RWPE2 (cell line): ENCODE measurements around the gene KLK11.

Experiments used
- ATAC-seq: fragments of 200-7000 bp; cut with Tn5 transposase; 3 replicates; pipeline ENCODE4 v1.9.1; 2021; ENCODE audit warnings: low read depth
- DNase-seq: peaks from one replicate; pipeline ENCODE4 v3.0.0-alpha.2; 2020; ENCODE audit warnings: low spot score
- H3K27ac ChIP-seq: fragments of 450-650 bp; 2 replicates; pipeline ENCODE4 v1.5.1; 2017; ENCODE audit warnings: mild to moderate bottlenecking; ENCODE audit not compliant: poor library complexity, severe bottlenecking
- H3K27me3 ChIP-seq: fragments of 250-450 bp; sonication (Bioruptor Pico); 2 replicates; pipeline ENCODE4 v1.5.1; 2021; ENCODE audit warnings: mild to moderate bottlenecking, moderate library complexity; ENCODE audit not compliant: insufficient read depth, poor library complexity, severe bottlenecking
- H3K36me3 ChIP-seq: fragments of 250-450 bp; sonication (Bioruptor Pico); 2 replicates; pipeline ENCODE4 v1.5.1; 2020; ENCODE audit warnings: low read depth, mild to moderate bottlenecking, moderate library complexity
- H3K4me1 ChIP-seq: fragments of 250-450 bp; sonication (Bioruptor Pico); 2 replicates; pipeline ENCODE4 v1.5.1; 2021; ENCODE audit warnings: mild to moderate bottlenecking, moderate library complexity; ENCODE audit not compliant: insufficient read depth, poor library complexity, severe bottlenecking
- H3K4me3 ChIP-seq: fragments of 250-450 bp; sonication (Bioruptor Pico); 2 replicates; pipeline ENCODE4 v1.5.1; 2021; ENCODE audit warnings: mild to moderate bottlenecking, moderate library complexity; ENCODE audit not compliant: severe bottlenecking
- H3K9me3 ChIP-seq: fragments of 250-450 bp; sonication (Bioruptor Pico); 2 replicates; pipeline ENCODE4 v1.5.1; 2021; ENCODE audit warnings: mild to moderate bottlenecking, moderate library complexity; ENCODE audit not compliant: severe bottlenecking
- TF ChIP-seq, protein P1 (sequence below): fragments of 450-650 bp; IDR thresholded peaks from one replicate; pipeline ENCODE4 v1.5.1; 2017; ENCODE audit warnings: mild to moderate bottlenecking, moderate library complexity; ENCODE audit not compliant: poor library complexity, severe bottlenecking

The KLK11 gene

DNA sequence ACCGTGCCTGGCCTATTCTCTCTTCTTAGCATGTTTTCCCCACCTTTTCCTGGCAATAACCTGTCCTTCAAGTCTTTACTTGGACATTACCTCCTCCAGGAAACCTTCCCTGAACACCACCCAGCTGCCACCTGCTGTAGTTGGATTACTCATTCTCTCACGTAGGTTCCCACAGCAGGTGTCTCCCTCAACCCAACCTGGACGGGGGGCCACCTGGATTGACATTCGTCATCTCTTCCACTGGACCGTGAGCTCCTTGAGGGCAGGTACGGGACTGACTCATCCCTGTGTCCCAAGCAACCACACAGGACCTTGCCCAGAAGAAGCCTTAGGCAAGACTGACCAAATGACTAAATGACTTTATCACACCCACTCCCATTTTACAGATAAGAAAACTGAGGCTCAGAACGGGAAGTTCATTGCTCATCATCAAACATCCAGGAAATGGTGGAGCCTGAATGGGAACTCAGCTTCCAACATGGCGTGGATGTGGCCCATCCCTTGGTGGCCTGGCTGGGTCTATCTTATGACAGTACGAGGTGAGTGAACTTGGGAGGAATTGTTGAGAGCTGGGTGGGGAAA, 53.5 kb downstream of the KLK11 start:
- DNase-seq, result no peak
- peaks cover 11% of the 10 kb centered on the region for H3K4me1 ChIP-seq
- H3K4me3 ChIP-seq, result no peak overlapping the region
- H3K27me3 ChIP-seq, result no peaks in the 10 kb centered on the region
- no peaks in the 10 kb centered on the region for H3K36me3 ChIP-seq
- TF ChIP-seq, protein P1, sequence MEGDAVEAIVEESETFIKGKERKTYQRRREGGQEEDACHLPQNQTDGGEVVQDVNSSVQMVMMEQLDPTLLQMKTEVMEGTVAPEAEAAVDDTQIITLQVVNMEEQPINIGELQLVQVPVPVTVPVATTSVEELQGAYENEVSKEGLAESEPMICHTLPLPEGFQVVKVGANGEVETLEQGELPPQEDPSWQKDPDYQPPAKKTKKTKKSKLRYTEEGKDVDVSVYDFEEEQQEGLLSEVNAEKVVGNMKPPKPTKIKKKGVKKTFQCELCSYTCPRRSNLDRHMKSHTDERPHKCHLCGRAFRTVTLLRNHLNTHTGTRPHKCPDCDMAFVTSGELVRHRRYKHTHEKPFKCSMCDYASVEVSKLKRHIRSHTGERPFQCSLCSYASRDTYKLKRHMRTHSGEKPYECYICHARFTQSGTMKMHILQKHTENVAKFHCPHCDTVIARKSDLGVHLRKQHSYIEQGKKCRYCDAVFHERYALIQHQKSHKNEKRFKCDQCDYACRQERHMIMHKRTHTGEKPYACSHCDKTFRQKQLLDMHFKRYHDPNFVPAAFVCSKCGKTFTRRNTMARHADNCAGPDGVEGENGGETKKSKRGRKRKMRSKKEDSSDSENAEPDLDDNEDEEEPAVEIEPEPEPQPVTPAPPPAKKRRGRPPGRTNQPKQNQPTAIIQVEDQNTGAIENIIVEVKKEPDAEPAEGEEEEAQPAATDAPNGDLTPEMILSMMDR, result no peak
- H3K27ac ChIP-seq, result no peak overlapping the region
- no peak for ATAC-seq
- H3K9me3 ChIP-seq, result no peaks in the 10 kb centered on the region
